ENCODE measurements around the gene MYO7B. TPM values are rescaled to one million over a fixed set of nuclear protein-coding genes. Genes with fewer than 3 reads are reported as not detected.

The MYO7B gene
- total RNA-seq, 1 donor from 2014 or later, result 0.02 TPM

Other genes with a start within 250 kb of the MYO7B start
- 35.2 to 41.8 TPM (median 37.5 TPM) in 3 replicates for gene ERCC3, start 241.5 kb upstream of the MYO7B start, total RNA-seq
- gene MAP3K2, start 147.7 kb upstream of the MYO7B start, total RNA-seq, result 77.3 to 88.1 TPM (median 79.5 TPM) in 3 replicates
- 2.6 to 5.3 TPM (median 2.7 TPM) in 3 replicates for gene PROC, start 117.3 kb upstream of the MYO7B start, total RNA-seq
- gene IWS1, start 9.2 kb upstream of the MYO7B start, total RNA-seq, result 32.4 to 41.8 TPM (median 37.4 TPM) in 3 replicates
- not detected in 3 replicates for gene GPR17, start 110.5 kb downstream of the MYO7B start, total RNA-seq
- 75.3 to 173 TPM (median 171 TPM) in 3 replicates for gene LIMS2, start 139.8 kb downstream of the MYO7B start, total RNA-seq
- 5.1 to 7.2 TPM (median 7.1 TPM) in 3 replicates for gene SFT2D3, start 165.8 kb downstream of the MYO7B start, total RNA-seq

All from chondrocyte (in vitro differentiated cells).